ENCODE measurements around the gene CCK. TPM values are rescaled to one million over a fixed set of nuclear protein-coding genes. Genes with fewer than 3 reads are reported as not detected.

The CCK gene
- total and polyA plus RNA-seq, 2 experiments from 2014 or later, result 0.97 TPM; not detected in 1

- no peaks in the 10 kb centered on the region for H3K36me3 ChIP-seq (replicated peaks; ENCODE audit: insufficient read depth, low read depth)
- H3K4me2 ChIP-seq, result peak overlapping the region; percentile 43
- TF ChIP-seq EZH2phosphoT487 (IDR thresholded peaks at IDR 0.05; ENCODE audit: low read depth, severe bottlenecking, unreplicated experiment) (no peak), EZH2 (IDR thresholded peaks at IDR 0.05; ENCODE audit: borderline replicate concordance) (no peak), CTCF (IDR thresholded peaks at IDR 0.05; ENCODE audit: poor library complexity) (peak; percentile 73)
- no peaks in the 10 kb centered on the region for H3K9me3 ChIP-seq (ENCODE audit: low read depth)
- H2AFZ ChIP-seq, result no peak overlapping the region
- H3K9me2 ChIP-seq (replicated peaks; ENCODE audit: insufficient read depth), result no peaks in the 10 kb centered on the region
- H3K4me3 ChIP-seq, result no peak overlapping the region
- peak; percentile 67 for DNase-seq (ENCODE audit: low spot score)
- H3K27ac ChIP-seq, result no peak overlapping the region
- H3K27me3 ChIP-seq, result no peaks in the 10 kb centered on the region
- no peaks in the 10 kb centered on the region for H3K4me1 ChIP-seq (ENCODE audit: insufficient read depth)
- no peaks in the 10 kb centered on the region for H4K20me1 ChIP-seq (ENCODE audit: insufficient read depth, poor library complexity, severe bottlenecking)
- 50% methylated on average over 8 of the region's 14 CpGs for WGBS (ENCODE audit: low lambda C conversion rate, missing lambda C conversion rate)
- no peaks in the 10 kb centered on the region for H3K79me2 ChIP-seq
Measured at GRCh38 chr3:42229942-42230688, 35.9 kb downstream of the CCK start.

- H3K4me1 ChIP-seq (ENCODE audit: insufficient read depth), result no peaks in the 10 kb centered on the region
- 82% methylated on average over 5 of the region's 5 CpGs for WGBS (ENCODE audit: low lambda C conversion rate, missing lambda C conversion rate)
- no peak overlapping the region for H3K4me3 ChIP-seq
- no peak overlapping the region for H3K4me2 ChIP-seq
- H3K27me3 ChIP-seq, result no peaks in the 10 kb centered on the region
- no peak for DNase-seq (ENCODE audit: low spot score)
- H3K27ac ChIP-seq, result no peak overlapping the region
- H3K9me3 ChIP-seq (ENCODE audit: low read depth), result no peaks in the 10 kb centered on the region
- no peak for TF ChIP-seq EZH2 (IDR thresholded peaks at IDR 0.05; ENCODE audit: borderline replicate concordance)
- TF ChIP-seq CTCF (IDR thresholded peaks at IDR 0.05; ENCODE audit: poor library complexity), result no peak
- TF ChIP-seq EZH2phosphoT487 (IDR thresholded peaks at IDR 0.05; ENCODE audit: low read depth, severe bottlenecking, unreplicated experiment), result no peak
- H4K20me1 ChIP-seq (ENCODE audit: insufficient read depth, poor library complexity, severe bottlenecking), result no peaks in the 10 kb centered on the region
- H3K9me2 ChIP-seq (replicated peaks; ENCODE audit: insufficient read depth), result no peaks in the 10 kb centered on the region
- H2AFZ ChIP-seq, result no peak overlapping the region
- no peaks in the 10 kb centered on the region for H3K79me2 ChIP-seq
- H3K36me3 ChIP-seq (replicated peaks; ENCODE audit: insufficient read depth, low read depth), result no peaks in the 10 kb centered on the region
Measured at GRCh38 chr3:42229266-42229941, 36.6 kb downstream of the CCK start.

GRCh38 chr3:42228796-42229195 is 37.2 kb downstream of the CCK start:
- Histone ChIP-seq H2AFZ (no peak overlapping the region), H3K4me1 (ENCODE audit: insufficient read depth) (no peaks in the 10 kb centered on the region), H3K27me3 (no peaks in the 10 kb centered on the region), H3K9me2 (replicated peaks; ENCODE audit: insufficient read depth) (no peaks in the 10 kb centered on the region), H4K20me1 (ENCODE audit: insufficient read depth, poor library complexity, severe bottlenecking) (no peaks in the 10 kb centered on the region), H3K27ac (no peak overlapping the region), H3K79me2 (no peaks in the 10 kb centered on the region), H3K9me3 (ENCODE audit: low read depth) (no peaks in the 10 kb centered on the region), H3K4me3 (no peak overlapping the region), H3K36me3 (replicated peaks; ENCODE audit: insufficient read depth, low read depth) (no peaks in the 10 kb centered on the region), H3K4me2 (no peak overlapping the region)
- DNase-seq (ENCODE audit: low spot score), result no peak
- 44% methylated on average over 5 of the region's 5 CpGs for WGBS (ENCODE audit: low lambda C conversion rate, missing lambda C conversion rate)
- TF ChIP-seq EZH2phosphoT487 (IDR thresholded peaks at IDR 0.05; ENCODE audit: low read depth, severe bottlenecking, unreplicated experiment), result no peak
- peak; percentile 37 for TF ChIP-seq CTCF (IDR thresholded peaks at IDR 0.05; ENCODE audit: poor library complexity)
- no peak for TF ChIP-seq EZH2 (IDR thresholded peaks at IDR 0.05; ENCODE audit: borderline replicate concordance)
